ENCODE results near the gene NLRP13. TPM values are rescaled to one million over a fixed set of nuclear protein-coding genes. Genes with fewer than 3 reads are reported as not detected.

Gene NLRP13
- polyA plus RNA-seq (not detected in 3 replicates), polyA minus RNA-seq (not detected in 3 replicates)
- polyA plus RNA-seq (2011; ENCODE audit: low read depth): not detected
- not detected in 2 replicates for polyA plus RNA-seq (2011; cell fraction: cytosol; rRNA removed)
- not detected in 2 replicates for polyA plus RNA-seq (2011; cell fraction: nucleus; rRNA removed)
- polyA plus RNA-seq (2012; ENCODE audit: low replicate concordance): not detected in 2 replicates
- not detected for polyA minus RNA-seq (2011; cell fraction: cytosol; rRNA and poly(A)+ RNA removed)
- polyA minus RNA-seq (2011; cell fraction: nucleus; rRNA and poly(A)+ RNA removed): not detected in 2 replicates

- Histone ChIP-seq H4K20me1 (ENCODE audit: control insufficient read depth, extremely low read depth, insufficient read depth, low read length) (no peaks in the 10 kb centered on the region), H3K27ac (ENCODE audit: control insufficient read depth, insufficient read depth, low read length) (no peak within 1 kb of the TSS), H3K9me1 (ENCODE audit: control insufficient read depth, extremely low read depth, insufficient read depth, low read length) (no peaks in the 10 kb centered on the region), H3K9ac (ENCODE audit: control insufficient read depth, extremely low read depth, insufficient read depth, low read length) (no peak within 1 kb of the TSS), H3K79me2 (ENCODE audit: control insufficient read depth, insufficient read depth, low read length) (no peaks in the 10 kb centered on the region), H3K4me2 (ENCODE audit: control insufficient read depth, extremely low read depth, insufficient read depth, low read depth, low read length) (no peak within 1 kb of the TSS), H2AFZ (ENCODE audit: control insufficient read depth, low read length) (no peak within 1 kb of the TSS), H3K27me3 (ENCODE audit: control insufficient read depth, extremely low read depth, insufficient read depth, low read length) (no peaks in the 10 kb centered on the region), H3K36me3 (ENCODE audit: control insufficient read depth in 2 of 2, extremely low read depth in 1 of 2, insufficient read depth in 2 of 2, low read length in 2 of 2) (no peaks in the 10 kb centered on the region), H3K9me3 (ENCODE audit: control insufficient read depth, low read depth, low read length) (peaks cover 2% of the 10 kb centered on the region), H3K4me1 (ENCODE audit: control insufficient read depth, extremely low read depth, insufficient read depth, low read length) (no peaks in the 10 kb centered on the region), H3K4me3 (ENCODE audit: control insufficient read depth in 2 of 3, extremely low read depth in 1 of 3, insufficient read depth in 2 of 3, low read depth in 1 of 3, low read length in 3 of 3) (no peak within 1 kb of the TSS)
- DNase-seq (ENCODE audit: low read depth, low spot score) (no peak), FAIRE-seq (no peak)
- dilution Hi-C loops (cut with MboI; ENCODE audit: extremely low pct_ligation_motif_present, low sequenced_read_pairs): no loop called here
- TF ChIP-seq CTCF (optimal IDR thresholded peaks at IDR 0.05 in 1 of 3, IDR thresholded peaks at IDR 0.05 in 1 of 3, conservative IDR thresholded peaks at IDR 0.05 in 1 of 3; ENCODE audit: extremely low read depth in 1 of 3, insufficient read depth in 2 of 3, low read length in 3 of 3) (no peak), EZH2 (IDR thresholded peaks at IDR 0.05; ENCODE audit: low read length) (no peak)
Observed at GRCh38 chr19:55931936-55932386, at the start of gene NLRP13. Gene NLRP13 (minus strand): TSS chr19:55932336. CDS start chr19:55932311, 25 bp downstream.

- H3K4me1 ChIP-seq (ENCODE audit: control insufficient read depth, extremely low read depth, insufficient read depth, low read length): no peaks in the 10 kb centered on the region
- dilution Hi-C loops (cut with MboI; ENCODE audit: extremely low pct_ligation_motif_present, low sequenced_read_pairs): no loop called here
- H3K79me2 ChIP-seq (ENCODE audit: control insufficient read depth, insufficient read depth, low read length): no peaks in the 10 kb centered on the region
- no peaks in the 10 kb centered on the region for H3K9me3 ChIP-seq (ENCODE audit: control insufficient read depth, low read depth, low read length)
- no peak overlapping the region for H2AFZ ChIP-seq (ENCODE audit: control insufficient read depth, low read length)
- no peaks in the 10 kb centered on the region for H3K36me3 ChIP-seq (ENCODE audit: control insufficient read depth in 2 of 2, extremely low read depth in 1 of 2, insufficient read depth in 2 of 2, low read length in 2 of 2)
- no peak overlapping the region for H3K9ac ChIP-seq (ENCODE audit: control insufficient read depth, extremely low read depth, insufficient read depth, low read length)
- H3K27me3 ChIP-seq (ENCODE audit: control insufficient read depth, extremely low read depth, insufficient read depth, low read length): no peaks in the 10 kb centered on the region
- H3K4me2 ChIP-seq (ENCODE audit: control insufficient read depth, extremely low read depth, insufficient read depth, low read depth, low read length): no peak overlapping the region
- H4K20me1 ChIP-seq (ENCODE audit: control insufficient read depth, extremely low read depth, insufficient read depth, low read length): no peaks in the 10 kb centered on the region
- TF ChIP-seq CTCF (optimal IDR thresholded peaks at IDR 0.05 in 1 of 3, IDR thresholded peaks at IDR 0.05 in 1 of 3, conservative IDR thresholded peaks at IDR 0.05 in 1 of 3; ENCODE audit: extremely low read depth in 1 of 3, insufficient read depth in 2 of 3, low read length in 3 of 3) (no peak), EZH2 (IDR thresholded peaks at IDR 0.05; ENCODE audit: low read length) (no peak)
- DNase-seq (ENCODE audit: low read depth, low spot score): no peak
- FAIRE-seq: no peak
- no peak overlapping the region for H3K4me3 ChIP-seq (ENCODE audit: control insufficient read depth in 2 of 3, extremely low read depth in 1 of 3, insufficient read depth in 2 of 3, low read depth in 1 of 3, low read length in 3 of 3)
- no peaks in the 10 kb centered on the region for H3K9me1 ChIP-seq (ENCODE audit: control insufficient read depth, extremely low read depth, insufficient read depth, low read length)
- H3K27ac ChIP-seq (ENCODE audit: control insufficient read depth, insufficient read depth, low read length): no peak overlapping the region
Observed at GRCh38 chr19:55980415-55980814, 48.3 kb upstream of the NLRP13 start.

Data from keratinocyte (primary cell).